ENCODE measurements around the gene PCBD1. TPM values are rescaled to one million over a fixed set of nuclear protein-coding genes. Genes with fewer than 3 reads are reported as not detected.
"Not testable (repeated sequence)": the region's sequence is repeated elsewhere in the genome, so short reads cannot be mapped to it uniquely, and the experiment has no call there.

Gene PCBD1
- polyA plus RNA-seq, 3 donors, result 18.0 to 28.3 (median 21.3) TPM

GRCh38 chr10:70921285-70921684 lies 32.9 kb upstream of the PCBD1 start:
- Mint-ChIP-seq H3K9me3 (peaks cover 0 to 1% (median 0%) of the 10 kb centered on the region in 7 donors), H3K4me1 (peaks cover 5% of the 10 kb centered on the region), H3K27me3 (ENCODE audit: low read depth in 3 of 3) (peaks cover 2 to 8% (median 6%) of the 10 kb centered on the region in 3 donors), H3K4me3 (no peak overlapping the region), H3K36me3 (no peaks in the 10 kb centered on the region), H3K27ac (no peak overlapping the region)
- Histone ChIP-seq H3K4me1 (ENCODE audit: control insufficient read depth in 1 of 2, insufficient read depth in 2 of 2, low read length in 2 of 2) (no peaks in the 10 kb centered on the region), H3K9me3 (replicated peaks in 1 of 2; ENCODE audit: control insufficient read depth in 1 of 2, insufficient read depth in 1 of 2, low read length in 2 of 2) (no peaks in the 10 kb centered on the region), H3K9ac (ENCODE audit: insufficient read depth, low read length, poor library complexity, severe bottlenecking) (no peak overlapping the region), H2AFZ (ENCODE audit: insufficient read depth, low read depth, low read length, poor library complexity, severe bottlenecking) (no peak overlapping the region), H3K79me2 (ENCODE audit: insufficient read depth, low read length) (no peaks in the 10 kb centered on the region), H4K20me1 (ENCODE audit: insufficient read depth, low read length) (no peaks in the 10 kb centered on the region), H3K27me3 (ENCODE audit: control insufficient read depth in 2 of 2, insufficient read depth in 2 of 2, low read length in 2 of 2) (no peaks in the 10 kb centered on the region), H3K36me3 (replicated peaks in 1 of 2; ENCODE audit: control insufficient read depth in 1 of 2, insufficient read depth in 2 of 2, low read length in 2 of 2) (no peaks in the 10 kb centered on the region), H3K27ac (ENCODE audit: low read depth in 1 of 2, low read length in 2 of 2) (no peak overlapping the region), H3K4me3 (replicated peaks in 1 of 3; ENCODE audit: low read depth in 2 of 3, low read length in 3 of 3) (no peak overlapping the region), H3K4me2 (replicated peaks; ENCODE audit: extremely low read depth, low read length, poor library complexity, severe bottlenecking) (no peak overlapping the region)
- WGBS (ENCODE audit: insufficient coverage), result no CpG with 5 or more reads among the region's 1 CpG
- no peak for DNase-seq
- intact Hi-C loops (cut with micrococcal nuclease), result no loop called here
- TF ChIP-seq CTCF (IDR thresholded peaks at IDR 0.05), result no peak

DNA sequence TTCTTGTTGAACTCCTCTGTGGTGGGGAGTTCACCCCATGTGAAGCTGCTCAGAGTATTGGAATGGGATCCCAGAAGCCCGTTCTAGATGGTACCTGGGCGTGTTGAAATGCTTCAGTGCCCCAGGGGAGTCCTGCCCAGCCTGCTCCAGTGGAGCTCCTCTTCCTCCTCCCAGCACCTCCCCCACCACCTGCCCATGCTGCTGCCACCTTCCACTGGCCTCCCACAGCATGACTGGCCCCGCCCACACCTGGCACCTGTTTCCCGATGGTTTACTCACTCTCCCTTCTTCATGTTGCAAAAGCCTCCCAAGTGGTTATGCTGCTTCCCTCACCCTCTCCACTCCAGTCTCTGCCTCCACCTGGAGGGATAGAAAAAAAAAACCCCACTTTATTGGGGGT lies 32.2 kb upstream of the PCBD1 start:
- Histone ChIP-seq H3K4me2 (replicated peaks; ENCODE audit: extremely low read depth, low read length, poor library complexity, severe bottlenecking) (no peak overlapping the region), H3K9ac (ENCODE audit: insufficient read depth, low read length, poor library complexity, severe bottlenecking) (no peak overlapping the region), H4K20me1 (ENCODE audit: insufficient read depth, low read length) (no peaks in the 10 kb centered on the region), H3K79me2 (ENCODE audit: insufficient read depth, low read length) (no peaks in the 10 kb centered on the region), H3K27me3 (ENCODE audit: control insufficient read depth in 2 of 2, insufficient read depth in 2 of 2, low read length in 2 of 2) (no peaks in the 10 kb centered on the region), H3K27ac (ENCODE audit: low read depth in 1 of 2, low read length in 2 of 2) (no peak overlapping the region), H3K36me3 (replicated peaks in 1 of 2; ENCODE audit: control insufficient read depth in 1 of 2, insufficient read depth in 2 of 2, low read length in 2 of 2) (no peaks in the 10 kb centered on the region), H3K4me1 (ENCODE audit: control insufficient read depth in 1 of 2, insufficient read depth in 2 of 2, low read length in 2 of 2) (no peaks in the 10 kb centered on the region), H2AFZ (ENCODE audit: insufficient read depth, low read depth, low read length, poor library complexity, severe bottlenecking) (no peak overlapping the region), H3K9me3 (replicated peaks in 1 of 2; ENCODE audit: control insufficient read depth in 1 of 2, insufficient read depth in 1 of 2, low read length in 2 of 2) (no peaks in the 10 kb centered on the region), H3K4me3 (replicated peaks in 1 of 3; ENCODE audit: low read depth in 2 of 3, low read length in 3 of 3) (no peak overlapping the region)
- H3K36me3 Mint-ChIP-seq, result no peaks in the 10 kb centered on the region
- DNase-seq, result no peak
- TF ChIP-seq CTCF (IDR thresholded peaks at IDR 0.05), result no peak
- no peak overlapping the region for H3K4me3 Mint-ChIP-seq
- peaks cover 0 to 1% (median 0%) of the 10 kb centered on the region in 7 donors for H3K9me3 Mint-ChIP-seq
- intact Hi-C loops (cut with micrococcal nuclease), result no loop called here
- H3K27me3 Mint-ChIP-seq (ENCODE audit: low read depth in 3 of 3), result peaks cover 3 to 8% (median 6%) of the 10 kb centered on the region in 3 donors
- peaks cover 4% of the 10 kb centered on the region for H3K4me1 Mint-ChIP-seq
- peak overlapping the region in 1 of 7 donors; percentile 65 for H3K27ac Mint-ChIP-seq
- WGBS (ENCODE audit: insufficient coverage), result 100% methylated on average over 2 of the region's 4 CpGs

DNA sequence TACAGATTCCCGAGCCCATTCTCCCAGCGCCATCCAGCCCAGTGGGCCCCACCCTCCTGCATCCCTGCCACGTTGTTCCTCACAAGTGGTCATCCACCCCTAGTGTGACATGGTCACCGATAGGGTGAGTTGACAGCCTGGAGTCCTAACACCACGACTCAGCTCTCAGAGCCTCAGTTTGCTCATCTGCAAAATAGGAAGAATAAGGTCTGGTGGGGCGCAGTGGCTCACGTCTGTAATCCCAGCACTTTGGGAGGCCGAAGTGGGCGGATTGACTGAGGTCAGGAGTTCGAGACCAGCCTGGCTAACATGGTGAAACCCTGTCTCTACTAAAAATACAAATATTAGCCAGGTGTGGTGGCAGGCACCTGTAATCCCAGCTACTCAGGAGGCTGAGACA lies 31.5 kb upstream of the PCBD1 start:
- DNase-seq; H3K79me2 ChIP-seq (ENCODE audit: insufficient read depth, low read length); H3K9me3 Mint-ChIP-seq; intact Hi-C loops (cut with micrococcal nuclease); H2AFZ ChIP-seq (ENCODE audit: insufficient read depth, low read depth, low read length, poor library complexity, severe bottlenecking); H3K9me3 ChIP-seq (replicated peaks in 1 of 2; ENCODE audit: control insufficient read depth in 1 of 2, insufficient read depth in 1 of 2, low read length in 2 of 2); H3K4me1 Mint-ChIP-seq; H3K36me3 ChIP-seq (replicated peaks in 1 of 2; ENCODE audit: control insufficient read depth in 1 of 2, insufficient read depth in 2 of 2, low read length in 2 of 2); H3K27ac ChIP-seq (ENCODE audit: low read depth in 1 of 2, low read length in 2 of 2); H3K36me3 Mint-ChIP-seq; H3K27me3 ChIP-seq (ENCODE audit: control insufficient read depth in 2 of 2, insufficient read depth in 2 of 2, low read length in 2 of 2); H3K4me3 Mint-ChIP-seq; H3K27me3 Mint-ChIP-seq (ENCODE audit: low read depth in 3 of 3); H3K9ac ChIP-seq (ENCODE audit: insufficient read depth, low read length, poor library complexity, severe bottlenecking); H3K4me3 ChIP-seq (replicated peaks in 1 of 3; ENCODE audit: low read depth in 2 of 3, low read length in 3 of 3); H4K20me1 ChIP-seq (ENCODE audit: insufficient read depth, low read length); H3K27ac Mint-ChIP-seq; H3K4me1 ChIP-seq (ENCODE audit: control insufficient read depth in 1 of 2, insufficient read depth in 2 of 2, low read length in 2 of 2); H3K4me2 ChIP-seq (replicated peaks; ENCODE audit: extremely low read depth, low read length, poor library complexity, severe bottlenecking): not testable (repeated sequence)
- 97% methylated on average over 7 of the region's 10 CpGs for WGBS (ENCODE audit: insufficient coverage)
